Activated CD4-positive, alpha-beta T cell treated with anti-CD3 and anti-CD28 coated beads for 4 hours (primary cell): ENCODE data around the gene U2AF1L4.

Source experiments
- DNase-seq, 2 donors: peaks; one replicate each; pipeline ENCODE4 v3.0.0-alpha.2; 2020

Gene U2AF1L4

DNA sequence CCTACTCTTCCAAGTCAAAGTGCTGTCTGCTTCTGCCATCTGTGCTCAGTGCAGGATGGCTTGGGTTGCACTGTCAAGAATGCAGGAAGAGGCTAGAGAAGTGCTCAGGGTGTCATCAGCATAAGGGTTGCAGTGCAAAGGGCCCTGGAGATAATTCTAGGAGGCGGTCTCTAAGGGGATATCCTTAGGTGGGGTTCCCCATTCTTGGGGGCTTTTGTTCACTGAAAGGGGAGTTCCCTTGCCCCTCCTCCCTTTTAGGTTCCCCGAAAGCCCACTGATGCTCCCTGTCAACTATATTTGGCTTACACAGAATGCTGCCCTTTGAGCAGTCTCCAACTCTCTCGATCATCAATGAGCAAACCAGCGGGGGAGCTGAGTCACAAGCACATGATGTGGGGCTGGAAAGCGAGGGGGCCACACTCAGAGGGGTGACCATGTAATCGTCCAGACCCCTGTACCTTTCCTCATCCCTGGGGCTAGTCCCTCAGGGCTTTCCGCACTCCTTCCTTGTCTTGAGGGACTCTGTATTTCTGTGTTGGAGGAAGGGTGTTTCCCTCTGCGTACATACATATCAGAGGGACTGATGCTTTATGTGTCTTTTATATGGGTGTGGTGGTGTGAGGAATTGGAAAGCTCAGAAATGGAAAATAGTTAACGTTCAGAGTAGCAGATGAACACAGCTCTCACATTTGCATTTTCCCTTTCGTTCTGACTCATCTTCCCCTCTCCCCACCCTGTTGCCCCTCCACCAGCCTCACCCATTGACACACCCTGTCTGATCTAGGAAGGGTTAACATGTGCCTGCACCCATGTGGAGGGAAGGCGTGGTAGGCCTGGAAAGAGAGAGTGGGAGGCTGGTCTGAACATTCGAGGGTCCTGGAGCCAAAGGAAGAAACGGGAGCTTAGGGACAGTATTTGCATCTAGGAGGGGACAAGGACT, 34.2 kb downstream of the U2AF1L4 start:
- peak; percentile 43 to 54 for DNase-seq

- no peak for DNase-seq
Observed at GRCh38 chr19:35708391-35708790, 36.8 kb downstream of the U2AF1L4 start.

GRCh38 chr19:35704218-35704617, 41.0 kb downstream of the U2AF1L4 start, which contains the start of gene ZBTB32:
Gene ZBTB32, plus strand, starts transcription at chr19:35704558. Its CDS starts 10,069 bp downstream, at chr19:35714627.
- DNase-seq = no peak

- DNase-seq = no peak
Observed at GRCh38 chr19:35703343-35703742, 41.9 kb downstream of the U2AF1L4 start.

GRCh38 chr19:35702223-35703012, 42.8 kb downstream of the U2AF1L4 start:
- peak; percentile 91 to 93 for DNase-seq

DNA sequence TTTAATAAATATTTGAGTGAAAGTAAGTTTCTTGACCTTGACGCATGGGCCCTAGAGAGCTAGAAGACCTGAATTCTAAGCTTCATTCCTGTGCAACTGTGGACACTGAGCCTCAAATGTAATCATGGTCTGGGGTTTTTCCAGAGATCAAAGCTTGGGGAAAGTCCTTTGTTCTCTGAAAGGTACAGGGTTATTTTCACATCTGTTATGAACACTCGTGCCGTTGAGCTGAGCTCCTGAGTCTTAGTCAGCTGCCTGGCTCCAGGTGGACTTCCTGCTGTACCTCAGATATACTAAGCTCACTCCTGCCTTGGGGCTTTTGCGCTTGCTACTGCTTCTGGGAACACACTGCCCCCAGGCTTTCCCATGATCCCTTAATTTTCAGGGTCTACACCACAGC, 48.4 kb downstream of the U2AF1L4 start:
- no peak for DNase-seq

GRCh38 chr19:35695895-35696422, 49.3 kb downstream of the U2AF1L4 start:
- no peak for DNase-seq

DNA sequence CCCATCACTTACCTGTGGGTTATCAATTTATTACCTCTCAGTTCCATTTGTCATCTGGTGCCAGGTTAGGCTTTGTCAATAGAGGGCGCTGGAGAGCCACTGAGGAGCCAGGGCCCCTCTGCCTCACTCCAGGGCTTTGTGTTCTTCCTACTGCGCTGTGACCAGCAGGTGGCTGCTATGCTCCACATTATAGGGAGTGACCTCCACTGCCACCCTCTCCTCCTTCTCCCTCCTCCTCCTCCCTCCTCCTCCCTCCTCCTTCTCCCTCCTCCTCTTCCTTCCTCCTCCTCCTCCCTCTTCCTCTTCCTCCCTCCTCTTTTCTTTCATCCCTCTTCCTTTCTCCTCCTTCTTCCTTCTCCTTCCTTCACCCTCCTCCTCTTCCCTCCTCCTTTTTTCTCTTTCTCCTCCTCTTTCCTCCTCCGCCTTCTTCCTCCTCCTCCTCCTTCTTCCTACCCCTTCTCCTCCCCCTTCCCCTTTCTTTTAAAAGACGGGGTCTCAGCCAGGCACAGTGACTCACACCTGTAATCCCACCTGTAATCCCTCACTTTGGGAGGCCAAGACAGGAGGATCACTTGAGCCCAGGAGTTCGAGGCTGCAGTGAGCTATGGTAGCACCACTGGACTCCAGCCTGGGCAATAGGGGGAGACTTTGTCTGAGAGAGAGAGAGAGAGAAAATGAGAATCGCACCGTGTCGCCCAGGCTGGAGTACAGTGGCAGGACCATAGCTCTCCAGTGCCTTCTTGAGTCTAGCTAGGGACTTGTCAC, 51.2 kb downstream of the U2AF1L4 start:
- DNase-seq = peak; percentile 86 to 95

DNA sequence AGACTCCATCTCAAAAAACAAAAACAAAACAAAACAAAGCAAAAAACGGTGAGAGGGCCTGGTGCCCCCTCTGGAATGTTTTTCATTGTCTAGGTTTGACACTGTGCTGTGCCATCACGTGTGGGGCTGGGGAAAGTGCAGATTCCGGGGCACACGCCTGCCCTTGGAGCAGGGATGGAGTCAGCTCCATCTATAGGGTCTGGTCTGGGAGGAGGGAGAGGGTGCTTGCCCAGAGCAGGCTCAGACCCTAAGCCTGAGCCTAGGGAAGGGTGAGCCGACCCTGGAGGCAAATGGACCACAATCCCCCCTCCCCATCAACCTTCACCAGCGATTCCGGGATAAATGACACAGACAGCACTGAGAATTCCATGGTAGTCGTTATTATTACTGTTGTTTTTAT, 51.8 kb downstream of the U2AF1L4 start:
- no peak for DNase-seq
